GM19467 (cell line): ENCODE results near the gene ARNT2.
"Not testable (repeated sequence)": the region's sequence is repeated elsewhere in the genome, so short reads cannot be mapped to it uniquely, and the experiment has no call there.

Source experiments
- ATAC-seq: cut with Tn5 transposase; IDR thresholded peaks from one replicate; pipeline ENCODE4 v1.9.1; 2021; ENCODE audit warnings: mild to moderate bottlenecking, moderate library complexity; ENCODE audit not compliant: unreplicated experiment

Gene ARNT2

GRCh38 chr15:80508783-80509182 lies 104.6 kb downstream of the ARNT2 start:
- ATAC-seq: no peak

GRCh38 chr15:80509800-80510199 lies 105.6 kb downstream of the ARNT2 start:
- no peak for ATAC-seq

- not testable (repeated sequence) for ATAC-seq
These were observed 106.8 kb downstream of the ARNT2 start for GRCh38 chr15:80510985-80511384.

GRCh38 chr15:80512726-80513660 lies 108.8 kb downstream of the ARNT2 start:
- no peak for ATAC-seq

GRCh38 chr15:80514071-80514780 lies 110.0 kb downstream of the ARNT2 start:
- no peak for ATAC-seq

- no peak for ATAC-seq
These were observed 113.1 kb downstream of the ARNT2 start for GRCh38 chr15:80517290-80517689.

GRCh38 chr15:80518522-80518921 lies 114.3 kb downstream of the ARNT2 start:
- no peak for ATAC-seq

GRCh38 chr15:80523746-80524145 lies 119.6 kb downstream of the ARNT2 start:
- ATAC-seq: no peak

GRCh38 chr15:80525853-80526252 lies 121.7 kb downstream of the ARNT2 start:
- ATAC-seq: no peak

- ATAC-seq: no peak
These were observed 122.6 kb downstream of the ARNT2 start for GRCh38 chr15:80526556-80527340.

GRCh38 chr15:80527406-80527805 lies 123.2 kb downstream of the ARNT2 start:
- no peak for ATAC-seq

GRCh38 chr15:80527961-80528360 lies 123.8 kb downstream of the ARNT2 start:
- ATAC-seq: no peak

GRCh38 chr15:80530737-80531365 lies 126.7 kb downstream of the ARNT2 start:
- no peak for ATAC-seq

- no peak for ATAC-seq
These were observed 127.2 kb downstream of the ARNT2 start for GRCh38 chr15:80531388-80531787.

- ATAC-seq: no peak
These were observed 127.6 kb downstream of the ARNT2 start for GRCh38 chr15:80531796-80532195.

GRCh38 chr15:80533790-80534333 lies 129.7 kb downstream of the ARNT2 start:
- no peak for ATAC-seq

GRCh38 chr15:80536231-80536630 lies 132.0 kb downstream of the ARNT2 start:
- no peak for ATAC-seq

GRCh38 chr15:80536716-80537115 lies 132.5 kb downstream of the ARNT2 start:
- no peak for ATAC-seq

GRCh38 chr15:80545078-80545477 lies 140.9 kb downstream of the ARNT2 start:
- ATAC-seq: no peak

- no peak for ATAC-seq
These were observed 143.1 kb downstream of the ARNT2 start for GRCh38 chr15:80547264-80547663.
